ENCODE measurements around the gene ZBTB40. TPM values are rescaled to one million over a fixed set of nuclear protein-coding genes. Genes with fewer than 3 reads are reported as not detected.

Gene ZBTB40
- total RNA-seq, 6 experiments from 2014 or later = 6.2 to 7.6 (median 7.0) TPM

- H3K36me3 ChIP-seq = no peaks in the 10 kb centered on the region
- H3K4me1 ChIP-seq = peaks cover 0 to 32% (median 2%) of the 10 kb centered on the region in 4 donors
- DNase-seq (no peak), ATAC-seq (no peak)
- H3K9me3 ChIP-seq = no peaks in the 10 kb centered on the region
- no peak overlapping the region for H3K4me3 ChIP-seq
- intact Hi-C loops (cut with DNase I) = no loop called here
- H3K27ac ChIP-seq = no peak overlapping the region
- H3K27me3 ChIP-seq = no peaks in the 10 kb centered on the region
- TF ChIP-seq POLR2A (IDR thresholded peaks at IDR 0.05) (no peak), CTCF (IDR thresholded peaks at IDR 0.05) (no peak)
- 79% methylated on average over 4 of the region's 4 CpGs for WGBS (ENCODE audit: insufficient coverage, low coverage, low lambda C conversion rate, missing lambda C conversion rate)
Observed at GRCh38 chr1:22454476-22455056, 2.9 kb downstream of the ZBTB40 start.

GRCh38 chr1:22457345-22457744 lies 5.7 kb downstream of the ZBTB40 start:
- ATAC-seq (no peak), DNase-seq (no peak)
- H3K36me3 ChIP-seq = no peaks in the 10 kb centered on the region
- TF ChIP-seq CTCF (IDR thresholded peaks at IDR 0.05) = peak in 1 of 4 donors; percentile 13
- TF ChIP-seq POLR2A (IDR thresholded peaks at IDR 0.05) = no peak
- H3K9me3 ChIP-seq = no peaks in the 10 kb centered on the region
- no peaks in the 10 kb centered on the region for H3K27me3 ChIP-seq
- H3K4me3 ChIP-seq = no peak overlapping the region
- WGBS (ENCODE audit: insufficient coverage, low coverage, low lambda C conversion rate, missing lambda C conversion rate) = 13% methylated on average over 3 of the region's 3 CpGs
- H3K27ac ChIP-seq = no peak overlapping the region
- intact Hi-C loops (cut with DNase I) = no loop called here
- H3K4me1 ChIP-seq = peaks cover 0 to 32% (median 5%) of the 10 kb centered on the region in 4 donors

GRCh38 chr1:22457836-22458235 lies 6.2 kb downstream of the ZBTB40 start:
- intact Hi-C loops (cut with DNase I) = no loop called here
- no peaks in the 10 kb centered on the region for H3K27me3 ChIP-seq
- no peak overlapping the region for H3K27ac ChIP-seq
- no peaks in the 10 kb centered on the region for H3K36me3 ChIP-seq
- H3K9me3 ChIP-seq = no peaks in the 10 kb centered on the region
- H3K4me1 ChIP-seq = peaks cover 0 to 30% (median 5%) of the 10 kb centered on the region in 4 donors
- TF ChIP-seq CTCF (IDR thresholded peaks at IDR 0.05) (no peak), POLR2A (IDR thresholded peaks at IDR 0.05) (no peak)
- DNase-seq (peak in 1 of 3 donors; percentile 59), ATAC-seq (peak; percentile 71 to 92 (median 78))
- no peak overlapping the region for H3K4me3 ChIP-seq

GRCh38 chr1:22461100-22461499 lies 9.4 kb downstream of the ZBTB40 start:
- Histone ChIP-seq H3K9me3 (no peaks in the 10 kb centered on the region), H3K27ac (no peak overlapping the region), H3K36me3 (no peaks in the 10 kb centered on the region), H3K4me1 (peaks cover 0 to 20% (median 5%) of the 10 kb centered on the region in 4 donors), H3K27me3 (no peaks in the 10 kb centered on the region), H3K4me3 (no peak overlapping the region)
- ATAC-seq (peak; percentile 37 to 64 (median 46)), DNase-seq (no peak)
- intact Hi-C loops (cut with DNase I) = no loop called here
- WGBS (ENCODE audit: insufficient coverage, low coverage, low lambda C conversion rate, missing lambda C conversion rate) = 59% methylated on average over 3 of the region's 3 CpGs
- no peak for TF ChIP-seq CTCF (IDR thresholded peaks at IDR 0.05)
- no peak for TF ChIP-seq POLR2A (IDR thresholded peaks at IDR 0.05)
